NCI-H510A treated with DMSO at 0.1 percent for 48 hours (cell line): Measurements from ENCODE around the gene SLC25A18.

ENCODE experiments used
- DNase-seq: peaks from one replicate; lab custom pipeline; 2025; lab: John Stamatoyannopoulos, UW

The SLC25A18 gene

GRCh38 chr22:17570851-17571631 lies 7.7 kb downstream of the SLC25A18 start:
- no peak for DNase-seq

GRCh38 chr22:17575151-17575550 lies 11.9 kb downstream of the SLC25A18 start:
- DNase-seq, result no peak

- no peak for DNase-seq
These were observed 12.4 kb downstream of the SLC25A18 start for GRCh38 chr22:17575681-17576080.

GRCh38 chr22:17576470-17576869 lies 13.2 kb downstream of the SLC25A18 start:
- no peak for DNase-seq

- no peak for DNase-seq
These were observed 14.9 kb downstream of the SLC25A18 start for GRCh38 chr22:17578136-17578754.

- DNase-seq, result no peak
These were observed 16.3 kb downstream of the SLC25A18 start for GRCh38 chr22:17579535-17579981.

- no peak for DNase-seq
These were observed 17.2 kb downstream of the SLC25A18 start for GRCh38 chr22:17580441-17581031.

- DNase-seq, result no peak
These were observed 17.8 kb downstream of the SLC25A18 start for GRCh38 chr22:17581056-17581455.

- DNase-seq, result no peak
These were observed 18.3 kb downstream of the SLC25A18 start for GRCh38 chr22:17581631-17582030.

GRCh38 chr22:17583151-17583550 lies 19.9 kb downstream of the SLC25A18 start:
- DNase-seq, result no peak

GRCh38 chr22:17586831-17587440 lies 23.6 kb downstream of the SLC25A18 start:
- no peak for DNase-seq

GRCh38 chr22:17587629-17588028 lies 24.3 kb downstream of the SLC25A18 start:
- peak; percentile 44 for DNase-seq

- no peak for DNase-seq
These were observed 25.3 kb downstream of the SLC25A18 start for GRCh38 chr22:17588606-17589005.

- no peak for DNase-seq
These were observed 26.6 kb downstream of the SLC25A18 start for GRCh38 chr22:17589810-17590375.

GRCh38 chr22:17590586-17590985 lies 27.3 kb downstream of the SLC25A18 start:
- DNase-seq, result no peak

- no peak for DNase-seq
These were observed 28.9 kb downstream of the SLC25A18 start for GRCh38 chr22:17592201-17592600.

GRCh38 chr22:17596226-17596625 lies 32.9 kb downstream of the SLC25A18 start:
- DNase-seq, result no peak

GRCh38 chr22:17597217-17597616 lies 33.9 kb downstream of the SLC25A18 start:
- DNase-seq, result no peak

GRCh38 chr22:17598318-17598717 lies 35.0 kb downstream of the SLC25A18 start:
- no peak for DNase-seq

- DNase-seq, result no peak
These were observed 37.7 kb downstream of the SLC25A18 start for GRCh38 chr22:17601031-17601430.

- DNase-seq, result no peak
These were observed 40.4 kb downstream of the SLC25A18 start for GRCh38 chr22:17603668-17604067.

- no peak for DNase-seq
These were observed 43.2 kb downstream of the SLC25A18 start for GRCh38 chr22:17606496-17606895.
